Measurements from ENCODE around the gene AGAP1. TPM values are rescaled to one million over a fixed set of nuclear protein-coding genes. Genes with fewer than 3 reads are reported as not detected.

AGAP1 gene
- total RNA-seq, 1 donor from 2014 or later, result 33.4 TPM

DNA sequence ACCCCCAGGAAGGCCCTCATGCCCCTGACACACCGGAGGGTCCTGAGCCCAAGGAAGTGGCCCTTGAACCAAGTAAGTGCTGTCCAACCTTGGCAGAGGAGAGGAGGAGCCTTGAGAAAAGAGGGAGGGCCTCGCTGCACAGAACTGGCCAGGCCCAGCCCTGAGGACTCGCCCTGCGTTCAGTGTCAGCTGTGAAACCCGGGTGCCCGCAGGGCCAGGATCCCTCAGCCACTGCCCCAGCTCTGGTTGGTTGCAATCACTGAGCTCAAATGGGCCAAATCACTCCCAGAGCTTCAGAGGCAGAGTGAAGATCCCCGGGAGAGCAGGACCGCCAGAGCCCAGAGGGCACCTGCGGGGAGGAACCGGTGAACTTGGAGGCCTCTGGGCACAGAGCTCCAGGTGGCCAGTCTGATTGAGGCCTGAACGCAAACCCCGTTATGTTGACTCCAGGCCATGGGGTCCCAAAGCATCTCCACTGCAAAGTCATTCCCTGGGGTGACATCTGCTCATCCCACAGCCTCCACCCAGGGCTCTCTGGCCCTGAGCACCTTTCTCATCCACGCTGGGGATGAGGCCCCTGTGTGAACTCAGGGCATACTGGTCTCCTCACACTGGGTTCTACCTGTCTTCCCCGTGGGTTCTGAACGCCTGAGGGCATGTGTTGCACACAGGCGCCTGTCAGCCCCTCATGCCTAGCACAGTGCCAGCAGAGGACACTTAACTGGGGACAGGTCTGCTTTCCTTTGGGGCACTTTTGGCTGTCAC lies 662.4 kb downstream of the AGAP1 start:
- Histone ChIP-seq H3K4me1 (no peaks in the 10 kb centered on the region), H3K36me3 (no peaks in the 10 kb centered on the region), H3K27me3 (peaks cover 28% of the 10 kb centered on the region), H3K9me3 (peaks cover 6% of the 10 kb centered on the region), H3K27ac (no peak overlapping the region), H3K4me3 (no peak overlapping the region)
- ATAC-seq, result no peak
- intact Hi-C loops (cut with DNase I), result no loop called here
- peak; percentile 46 for DNase-seq
- TF ChIP-seq, protein P1, sequence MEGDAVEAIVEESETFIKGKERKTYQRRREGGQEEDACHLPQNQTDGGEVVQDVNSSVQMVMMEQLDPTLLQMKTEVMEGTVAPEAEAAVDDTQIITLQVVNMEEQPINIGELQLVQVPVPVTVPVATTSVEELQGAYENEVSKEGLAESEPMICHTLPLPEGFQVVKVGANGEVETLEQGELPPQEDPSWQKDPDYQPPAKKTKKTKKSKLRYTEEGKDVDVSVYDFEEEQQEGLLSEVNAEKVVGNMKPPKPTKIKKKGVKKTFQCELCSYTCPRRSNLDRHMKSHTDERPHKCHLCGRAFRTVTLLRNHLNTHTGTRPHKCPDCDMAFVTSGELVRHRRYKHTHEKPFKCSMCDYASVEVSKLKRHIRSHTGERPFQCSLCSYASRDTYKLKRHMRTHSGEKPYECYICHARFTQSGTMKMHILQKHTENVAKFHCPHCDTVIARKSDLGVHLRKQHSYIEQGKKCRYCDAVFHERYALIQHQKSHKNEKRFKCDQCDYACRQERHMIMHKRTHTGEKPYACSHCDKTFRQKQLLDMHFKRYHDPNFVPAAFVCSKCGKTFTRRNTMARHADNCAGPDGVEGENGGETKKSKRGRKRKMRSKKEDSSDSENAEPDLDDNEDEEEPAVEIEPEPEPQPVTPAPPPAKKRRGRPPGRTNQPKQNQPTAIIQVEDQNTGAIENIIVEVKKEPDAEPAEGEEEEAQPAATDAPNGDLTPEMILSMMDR (IDR thresholded peaks at IDR 0.05), result no peak

DNA sequence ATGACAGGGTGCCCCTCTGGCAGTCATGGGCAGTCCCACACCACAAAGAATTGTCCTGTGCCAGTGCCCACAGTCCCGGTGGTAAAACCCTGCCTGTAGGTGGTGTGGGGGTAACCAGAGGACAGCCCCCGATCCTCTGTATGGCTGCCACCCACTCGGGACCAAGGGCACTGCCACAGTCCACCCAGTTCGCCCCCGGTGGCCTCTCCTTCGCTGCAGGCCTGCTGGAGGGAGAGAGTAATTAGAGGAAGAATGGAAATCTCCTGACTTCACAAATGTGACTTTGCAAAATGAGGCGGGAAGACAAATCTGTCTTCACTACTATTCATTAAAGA lies 663.0 kb downstream of the AGAP1 start:
- peaks cover 34% of the 10 kb centered on the region for H3K27me3 ChIP-seq
- H3K4me3 ChIP-seq, result no peak overlapping the region
- H3K27ac ChIP-seq, result no peak overlapping the region
- H3K4me1 ChIP-seq, result no peaks in the 10 kb centered on the region
- no peak for ATAC-seq
- no peaks in the 10 kb centered on the region for H3K36me3 ChIP-seq
- no peak for DNase-seq
- peaks cover 6% of the 10 kb centered on the region for H3K9me3 ChIP-seq
- intact Hi-C loops (cut with DNase I), result no loop called here
- TF ChIP-seq, protein P1 (IDR thresholded peaks at IDR 0.05), result no peak

DNA sequence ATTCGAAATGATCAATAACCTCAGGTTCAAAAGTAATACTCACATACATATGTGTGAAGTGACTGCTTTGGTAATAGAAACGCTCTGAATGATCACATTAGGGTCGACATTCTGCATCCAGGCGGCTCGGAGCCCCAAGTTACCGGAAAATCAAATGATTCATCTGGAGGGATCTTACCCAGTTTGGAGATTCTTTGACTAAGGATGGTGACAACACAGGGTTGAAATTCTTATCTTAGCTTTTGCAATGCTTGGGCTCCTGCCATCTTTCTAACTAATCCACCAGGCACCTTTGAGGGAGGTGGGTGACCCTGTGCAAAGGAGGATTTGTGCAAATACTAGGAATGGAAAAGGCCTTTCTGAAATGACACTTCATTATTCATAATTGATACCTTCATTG lies 663.5 kb downstream of the AGAP1 start:
- no peak overlapping the region for H3K27ac ChIP-seq
- H3K27me3 ChIP-seq, result peaks cover 39% of the 10 kb centered on the region
- no peaks in the 10 kb centered on the region for H3K36me3 ChIP-seq
- no peak overlapping the region for H3K4me3 ChIP-seq
- H3K9me3 ChIP-seq, result peaks cover 6% of the 10 kb centered on the region
- H3K4me1 ChIP-seq, result no peaks in the 10 kb centered on the region
- TF ChIP-seq, protein P1 (IDR thresholded peaks at IDR 0.05), result no peak
- intact Hi-C loops (cut with DNase I), result no loop called here
- no peak for ATAC-seq
- DNase-seq, result no peak

DNA sequence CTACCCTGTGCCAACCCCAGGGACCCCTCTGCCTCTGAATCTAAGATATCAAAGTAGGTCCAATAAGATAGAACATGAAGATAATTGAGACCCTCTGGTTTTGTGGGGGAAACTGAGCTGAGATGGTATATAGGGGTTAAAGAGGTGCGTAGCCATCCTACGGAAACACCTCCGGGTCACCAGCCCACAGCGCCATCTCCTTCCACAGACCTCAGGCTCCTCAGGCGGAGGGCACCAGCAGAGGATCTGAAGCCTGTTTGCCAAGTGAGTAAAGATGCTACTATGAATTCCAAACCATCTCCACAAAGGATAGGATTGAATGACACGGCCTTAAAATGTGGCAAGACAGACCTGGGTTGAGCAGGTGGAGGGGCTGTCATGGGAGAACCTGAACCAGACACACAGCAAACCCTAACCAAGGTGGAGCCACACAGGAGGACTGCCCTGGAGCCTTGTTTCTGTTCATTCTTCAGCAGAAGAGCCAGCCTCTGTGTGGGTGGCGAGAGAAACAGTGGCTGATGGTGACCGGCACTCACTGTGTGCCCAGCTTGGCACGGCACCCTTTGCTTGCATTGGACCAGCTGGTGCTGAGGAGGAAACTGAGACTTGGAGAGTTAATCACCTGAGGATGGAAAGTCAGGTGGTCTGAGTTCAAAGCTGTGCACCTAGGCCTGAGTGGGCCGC lies 664.1 kb downstream of the AGAP1 start:
- peaks cover 6% of the 10 kb centered on the region for H3K9me3 ChIP-seq
- no peak overlapping the region for H3K27ac ChIP-seq
- intact Hi-C loops (cut with DNase I), result no loop called here
- H3K27me3 ChIP-seq, result peaks cover 45% of the 10 kb centered on the region
- H3K4me3 ChIP-seq, result no peak overlapping the region
- DNase-seq (peak; percentile 26), ATAC-seq (no peak)
- H3K36me3 ChIP-seq, result no peaks in the 10 kb centered on the region
- H3K4me1 ChIP-seq, result no peaks in the 10 kb centered on the region
- TF ChIP-seq, protein P1 (IDR thresholded peaks at IDR 0.05), result no peak

DNA sequence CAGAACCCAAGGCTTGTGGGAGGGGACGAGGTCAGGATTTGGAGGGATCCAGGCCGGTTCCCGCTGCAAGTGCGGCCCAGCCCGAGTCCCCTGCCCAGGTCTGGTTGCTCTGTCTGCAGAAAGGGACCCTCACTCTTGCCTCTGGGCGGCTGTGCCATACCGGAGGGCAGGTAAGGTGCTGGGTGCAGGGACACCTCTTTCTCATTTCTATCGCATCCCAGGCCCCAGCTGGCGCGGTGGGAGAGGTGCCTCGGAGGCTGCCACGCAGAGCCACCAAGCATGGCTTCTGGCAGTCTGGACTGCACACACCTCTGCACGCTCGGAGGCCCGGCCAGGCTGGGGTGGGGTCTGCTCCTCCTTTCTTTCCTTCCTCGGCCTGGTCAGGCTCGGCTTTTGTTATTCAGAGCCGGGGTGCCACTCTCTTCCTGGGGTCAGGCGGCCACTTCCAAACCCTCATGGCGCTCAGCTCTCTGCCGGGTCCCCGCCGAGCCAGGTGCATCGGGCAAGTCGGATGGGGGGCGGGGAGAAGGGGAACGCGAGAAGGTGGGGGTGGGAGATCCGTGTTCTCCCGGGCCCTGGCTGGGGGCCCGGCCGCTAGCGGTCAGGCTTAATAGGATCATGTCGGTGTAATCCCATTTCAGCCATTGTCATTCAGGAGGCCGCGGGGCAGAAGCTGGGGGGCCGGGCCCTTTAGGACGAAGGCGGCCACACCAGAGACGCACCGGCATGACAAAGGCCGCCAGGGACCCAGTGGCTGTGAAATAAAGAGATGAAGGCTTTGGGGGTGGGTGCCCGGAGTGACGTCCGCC lies 665.3 kb downstream of the AGAP1 start:
- peak; percentile 53 for DNase-seq
- TF ChIP-seq, protein P1 (IDR thresholded peaks at IDR 0.05), result no peak

More for the DNA sequence above, 665.3 kb downstream of the AGAP1 start:
- no peak overlapping the region for H3K4me3 ChIP-seq
- H3K9me3 ChIP-seq, result no peaks in the 10 kb centered on the region
- no peaks in the 10 kb centered on the region for H3K36me3 ChIP-seq
- peaks cover 57% of the 10 kb centered on the region for H3K27me3 ChIP-seq
- ATAC-seq, result no peak
- intact Hi-C loops (cut with DNase I), result no loop called here
- H3K4me1 ChIP-seq, result peaks cover 4% of the 10 kb centered on the region
- H3K27ac ChIP-seq, result no peak overlapping the region
